Hair follicular keratinocyte (primary cell): ENCODE results near the gene RAG1. TPM values are rescaled to one million over a fixed set of nuclear protein-coding genes. Genes with fewer than 3 reads are reported as not detected.

ENCODE experiments used
- total RNA-seq: library from RNA; depleted of rRNA; stranded (reverse); fragments of >200 nt; gene quantifications from 2 replicates; pipeline ENCODE4 v1.2.3, GENCODE V29; 2015

RAG1 gene
- 0.91 and 0.94 TPM in 2 replicates for total RNA-seq

DNA sequence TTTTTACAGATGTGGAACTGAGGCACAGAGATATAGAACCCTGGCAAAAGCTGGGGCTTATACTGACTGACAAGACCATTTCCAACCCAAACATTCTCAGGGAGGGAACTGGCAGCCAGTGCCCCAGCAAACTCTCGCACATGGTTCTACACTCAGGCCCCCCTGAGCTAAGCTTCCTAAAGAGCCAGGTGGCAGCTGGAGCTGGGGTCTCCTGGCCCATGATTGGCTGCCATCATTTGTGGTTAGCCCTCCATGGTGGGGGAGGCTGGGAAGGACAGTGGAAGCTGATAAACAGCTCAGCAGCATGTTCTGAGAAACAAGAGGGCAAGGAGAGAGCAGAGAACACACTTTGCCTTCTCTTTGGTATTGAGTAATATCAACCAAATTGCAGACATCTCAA is at the start of gene RAG1:
Gene RAG1, plus strand, starts transcription at position 314 of the 400 bp plus-strand sequence. CDS start 5,298 bp downstream, outside the sequence.

DNA sequence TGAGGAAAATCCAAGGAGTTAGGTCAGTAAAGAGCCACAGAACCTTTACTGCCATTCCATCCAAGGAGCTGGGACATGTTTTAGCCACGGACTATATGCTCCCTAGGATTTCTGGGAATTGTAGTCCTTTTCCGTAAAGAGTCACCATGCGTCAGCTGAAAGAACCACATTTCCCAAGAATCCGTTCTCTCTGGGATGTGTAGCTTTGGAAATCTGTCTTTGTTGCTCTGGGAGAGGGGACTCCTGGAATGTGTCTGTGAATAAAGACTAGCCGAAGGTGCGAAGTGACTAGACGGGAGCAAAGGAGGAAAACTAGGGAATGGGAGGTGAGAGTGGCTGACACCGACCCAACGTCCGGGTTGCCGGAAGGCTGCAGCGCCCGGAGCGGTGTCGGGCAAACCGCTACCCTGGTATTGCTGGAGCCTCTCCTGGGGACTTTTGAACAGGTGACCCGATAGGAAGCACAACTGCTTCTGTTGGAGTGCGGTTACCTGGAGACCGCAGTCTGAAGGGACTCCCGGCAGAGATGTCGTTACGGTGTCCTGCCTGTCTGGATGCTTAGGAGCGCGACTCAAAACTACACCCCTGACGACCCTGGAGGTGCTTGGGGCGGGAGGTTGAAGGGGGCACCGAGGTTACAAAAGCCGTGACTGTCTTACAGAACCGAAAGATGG is 26.6 kb downstream of the RAG1 start, which contains the start of gene IFTAP:
Gene IFTAP, plus strand, starts transcription at position 187 of the 674 bp plus-strand sequence. CDS start 15,602 bp downstream, outside the sequence.

DNA sequence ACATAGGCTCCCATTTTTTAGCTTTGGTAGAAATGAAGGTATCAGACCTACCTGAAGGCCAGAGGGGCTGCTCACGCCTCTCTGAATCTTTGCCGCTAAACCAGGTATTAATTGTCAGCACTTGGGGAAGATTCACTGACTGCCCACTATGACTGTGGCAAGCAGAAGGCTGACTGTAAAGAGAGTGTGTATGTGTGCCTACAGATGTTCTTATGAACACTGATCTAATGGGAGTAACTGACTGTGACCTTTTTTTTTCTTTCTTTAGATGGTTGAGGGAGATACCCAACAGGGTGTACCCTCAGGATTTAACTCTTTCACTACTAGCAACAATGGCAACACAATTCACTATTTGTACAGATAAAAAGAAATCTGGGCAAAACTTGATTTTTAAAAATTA is 30.2 kb downstream of the RAG1 start, which contains the start of gene RAG2:
Gene RAG2, minus strand, starts transcription at position 186 of the 400 bp plus-strand sequence. CDS start 4,068 bp downstream, outside the sequence.

Other genes starting within 250 kb of the RAG1 start
- 6.8 and 7.0 TPM in 2 replicates for gene TRAF6, start 57.7 kb upstream of the RAG1 start, total RNA-seq
- 17.4 and 18.5 TPM in 2 replicates for gene IFTAP, start 26.5 kb downstream of the RAG1 start, total RNA-seq
- gene RAG2, start 30.2 kb downstream of the RAG1 start, total RNA-seq: not detected in 2 replicates